ENCODE results near the gene PIK3CD.

The PIK3CD gene

GRCh38 chr1:9651565-9652378 lies at the start of gene PIK3CD:
Gene PIK3CD (plus strand): TSS chr1:9651731. CDS start chr1:9710456, 58,725 bp downstream.
- DNase-seq: no peak

- DNase-seq: no peak
Observed at GRCh38 chr1:9601942-9602793, 49.4 kb upstream of the PIK3CD start.

- no peak for DNase-seq
Observed at GRCh38 chr1:9602794-9603167, 48.8 kb upstream of the PIK3CD start.

- no peak for DNase-seq
Observed at GRCh38 chr1:9603307-9603706, 48.2 kb upstream of the PIK3CD start.

- no peak for DNase-seq
Observed at GRCh38 chr1:9603766-9604753, 47.5 kb upstream of the PIK3CD start.

GRCh38 chr1:9604836-9605235 lies 46.7 kb upstream of the PIK3CD start:
- no peak for DNase-seq

GRCh38 chr1:9605946-9606455 lies 45.5 kb upstream of the PIK3CD start:
- no peak for DNase-seq

GRCh38 chr1:9606458-9606857 lies 45.1 kb upstream of the PIK3CD start:
- DNase-seq: no peak

GRCh38 chr1:9606948-9607347 lies 44.6 kb upstream of the PIK3CD start:
- no peak for DNase-seq

- DNase-seq: no peak
Observed at GRCh38 chr1:9607352-9607751, 44.2 kb upstream of the PIK3CD start.

GRCh38 chr1:9609998-9610397 lies 41.5 kb upstream of the PIK3CD start:
- no peak for DNase-seq

GRCh38 chr1:9610548-9610947 lies 41.0 kb upstream of the PIK3CD start:
- no peak for DNase-seq

- DNase-seq: no peak
Observed at GRCh38 chr1:9611716-9612115, 39.8 kb upstream of the PIK3CD start.

GRCh38 chr1:9612162-9612845 lies 39.2 kb upstream of the PIK3CD start:
- DNase-seq: no peak

GRCh38 chr1:9612871-9613624 lies 38.5 kb upstream of the PIK3CD start:
- no peak for DNase-seq

- DNase-seq: no peak
Observed at GRCh38 chr1:9613625-9614299, 37.8 kb upstream of the PIK3CD start.

- DNase-seq: no peak
Observed at GRCh38 chr1:9615316-9616063, 36.0 kb upstream of the PIK3CD start.

GRCh38 chr1:9618909-9619679 lies 32.4 kb upstream of the PIK3CD start:
- no peak for DNase-seq

GRCh38 chr1:9621032-9621431 lies 30.5 kb upstream of the PIK3CD start:
- DNase-seq: no peak
